Neural progenitor cell (in vitro differentiated cells): Measurements from ENCODE around the gene HOXC9.

ENCODE experiments used
- CTCF ChIP-seq: fragments of 200-600 bp; sonication (generic); IDR thresholded peaks from 2 replicates; pipeline ENCODE4 v1.5.1; 2017; ENCODE audit warnings: antibody characterized with exemption, mild to moderate bottlenecking
- EZH2 ChIP-seq: fragments of 200-600 bp; sonication (generic); IDR thresholded peaks from 2 replicates; pipeline ENCODE4 v1.6.1; 2017; ENCODE audit warnings: antibody characterized with exemption, mild to moderate bottlenecking, moderate library complexity

GRCh38 chr12:53987787-53988230, 12.2 kb upstream of the HOXC9 start:
- no peak for TF ChIP-seq CTCF
- TF ChIP-seq EZH2, result no peak
